ENCODE measurements around the gene STAG1.

- no peak for TF ChIP-seq SMC3 (IDR thresholded peaks at IDR 0.05; ENCODE audit: low read depth, low read length)
- TF ChIP-seq RAD21 (IDR thresholded peaks at IDR 0.05; ENCODE audit: low read length), result no peak
- no peak for TF ChIP-seq ZBTB33 (IDR thresholded peaks at IDR 0.05; ENCODE audit: borderline replicate concordance, low read depth)
- no peak for TF ChIP-seq POLR2AphosphoS5 (IDR thresholded peaks at IDR 0.05; ENCODE audit: low read depth, low read length)
- TF ChIP-seq CTCF (IDR thresholded peaks at IDR 0.05), result no peak
- no peak for TF ChIP-seq CHD2 (IDR thresholded peaks at IDR 0.05; ENCODE audit: low read length, partially characterized antibody)
- TF ChIP-seq MXI1 (IDR thresholded peaks at IDR 0.05; ENCODE audit: low read depth, low read length), result no peak
- TF ChIP-seq SIN3A (IDR thresholded peaks at IDR 0.05; ENCODE audit: borderline replicate concordance, low read depth, low read length), result no peak
- TF ChIP-seq REST (IDR thresholded peaks at IDR 0.05; ENCODE audit: low read depth, low read length), result no peak
These were observed 400.8 kb downstream of the STAG1 start for GRCh38 chr3:136351351-136351750.
